T1000 (cell line): ENCODE data around the gene ONECUT3.
A peak's percentile ranks its signal among the peaks of the same experiment; 100 is the strongest.

ENCODE experiments used
- DNase-seq: peaks from one replicate; lab custom pipeline; 2025; ENCODE audit warnings: mixed read lengths; lab: John Stamatoyannopoulos, UW

Gene ONECUT3

GRCh38 chr19:1768248-1768647 lies 14.9 kb downstream of the ONECUT3 start:
- DNase-seq: no peak

GRCh38 chr19:1768918-1769644 lies 15.8 kb downstream of the ONECUT3 start:
- DNase-seq: no peak

- no peak for DNase-seq
These were observed 16.3 kb downstream of the ONECUT3 start for GRCh38 chr19:1769645-1769985.

GRCh38 chr19:1770866-1771576 lies 17.7 kb downstream of the ONECUT3 start:
- no peak for DNase-seq

GRCh38 chr19:1773184-1773583 lies 19.9 kb downstream of the ONECUT3 start:
- no peak for DNase-seq

- DNase-seq: peak; percentile 68
These were observed 21.9 kb downstream of the ONECUT3 start for GRCh38 chr19:1774989-1775772.

- DNase-seq: no peak
These were observed 22.8 kb downstream of the ONECUT3 start for GRCh38 chr19:1775951-1776605.

GRCh38 chr19:1776606-1777147 lies 23.4 kb downstream of the ONECUT3 start:
- DNase-seq: no peak

GRCh38 chr19:1777149-1777548 lies 23.8 kb downstream of the ONECUT3 start:
- no peak for DNase-seq

- DNase-seq: no peak
These were observed 26.3 kb downstream of the ONECUT3 start for GRCh38 chr19:1779574-1779973.

- DNase-seq: peak; percentile 28
These were observed 27.1 kb downstream of the ONECUT3 start for GRCh38 chr19:1780272-1780958.

- DNase-seq: no peak
These were observed 29.2 kb downstream of the ONECUT3 start for GRCh38 chr19:1782521-1782920.

- DNase-seq: no peak
These were observed 30.0 kb downstream of the ONECUT3 start for GRCh38 chr19:1783354-1783753.

- DNase-seq: no peak
These were observed 30.6 kb downstream of the ONECUT3 start for GRCh38 chr19:1783874-1784273.

- no peak for DNase-seq
These were observed 32.0 kb downstream of the ONECUT3 start for GRCh38 chr19:1785310-1785709.

- no peak for DNase-seq
These were observed 33.4 kb downstream of the ONECUT3 start for GRCh38 chr19:1786668-1787067.

- DNase-seq: no peak
These were observed 33.8 kb downstream of the ONECUT3 start for GRCh38 chr19:1787116-1787515.

GRCh38 chr19:1789261-1790041 lies 36.1 kb downstream of the ONECUT3 start:
- no peak for DNase-seq

- no peak for DNase-seq
These were observed 36.9 kb downstream of the ONECUT3 start for GRCh38 chr19:1790054-1790792.

GRCh38 chr19:1791879-1792278 lies 38.6 kb downstream of the ONECUT3 start:
- no peak for DNase-seq
